ENCODE data around the gene PRRC1.

DNA sequence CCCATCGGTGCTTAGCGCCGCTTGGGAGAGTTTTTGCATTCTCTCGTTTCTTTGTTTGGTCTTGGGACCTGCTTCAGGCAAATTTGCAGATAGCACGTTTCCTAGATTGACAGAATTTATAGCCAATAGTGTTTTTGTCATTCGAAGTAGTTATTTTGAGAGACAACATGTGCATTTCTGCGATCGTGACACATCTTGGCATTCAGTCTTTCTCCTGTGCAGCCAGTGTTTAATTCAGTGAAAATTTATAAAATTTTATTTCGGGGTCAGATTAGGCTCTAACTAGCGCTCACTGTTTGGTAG lies 830 bp downstream of the PRRC1 start:
- TF ChIP-seq CTCF (IDR thresholded peaks at IDR 0.05; ENCODE audit: poor library complexity) (no peak), EZH2phosphoT487 (IDR thresholded peaks at IDR 0.05; ENCODE audit: low read depth, severe bottlenecking, unreplicated experiment) (no peak)

Data from hepatocyte (in vitro differentiated cells).